ENCODE data around the gene EDN1. TPM values are rescaled to one million over a fixed set of nuclear protein-coding genes. Genes with fewer than 3 reads are reported as not detected.

EDN1 gene
- polyA plus RNA-seq, 1 donor (not counting 4 experiments of a cell fraction or from before 2014, with no cell fraction given), result 17.2 TPM

DNA sequence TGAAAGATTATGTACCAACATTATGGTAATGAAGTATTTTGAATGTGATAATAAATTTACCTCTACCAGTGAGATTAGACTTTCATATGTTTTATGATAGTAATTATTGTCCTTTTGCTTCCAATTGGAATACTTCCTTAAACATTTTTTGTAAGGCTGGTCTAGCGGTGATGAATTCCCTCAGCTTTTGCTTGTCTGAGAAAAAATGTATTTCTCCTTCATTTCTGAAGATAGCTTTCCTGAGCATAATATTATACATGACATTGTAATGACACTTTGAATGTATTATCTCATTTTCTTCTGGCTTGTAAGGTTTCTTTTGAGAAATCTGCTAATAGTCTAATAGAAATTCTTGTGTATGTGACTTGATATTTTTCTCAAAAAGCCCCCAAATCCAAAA, 18.6 kb upstream of the EDN1 start:
- Histone ChIP-seq H4K20me1 (ENCODE audit: control insufficient read depth, extremely low read depth, insufficient read depth, low read length) (no peaks in the 10 kb centered on the region), H2AFZ (ENCODE audit: control insufficient read depth, low read length) (no peak overlapping the region), H3K27me3 (ENCODE audit: control insufficient read depth, extremely low read depth, insufficient read depth, low read length) (no peaks in the 10 kb centered on the region), H3K4me1 (ENCODE audit: control insufficient read depth, extremely low read depth, insufficient read depth, low read length) (peaks cover 6% of the 10 kb centered on the region), H3K27ac (ENCODE audit: control insufficient read depth, insufficient read depth, low read length) (no peak overlapping the region), H3K9me3 (ENCODE audit: control insufficient read depth, low read depth, low read length) (no peaks in the 10 kb centered on the region), H3K9ac (ENCODE audit: control insufficient read depth, extremely low read depth, insufficient read depth, low read length) (no peak overlapping the region), H3K4me2 (ENCODE audit: control insufficient read depth, extremely low read depth, insufficient read depth, low read depth, low read length) (no peak overlapping the region), H3K36me3 (ENCODE audit: control insufficient read depth in 2 of 2, extremely low read depth in 1 of 2, insufficient read depth in 2 of 2, low read length in 2 of 2) (no peaks in the 10 kb centered on the region), H3K4me3 (ENCODE audit: control insufficient read depth in 2 of 3, extremely low read depth in 1 of 3, insufficient read depth in 2 of 3, low read depth in 1 of 3, low read length in 3 of 3) (no peak overlapping the region), H3K79me2 (ENCODE audit: control insufficient read depth, insufficient read depth, low read length) (no peaks in the 10 kb centered on the region), H3K9me1 (ENCODE audit: control insufficient read depth, extremely low read depth, insufficient read depth, low read length) (no peaks in the 10 kb centered on the region)
- DNase-seq (ENCODE audit: low read depth, low spot score) (no peak), FAIRE-seq (no peak)
- TF ChIP-seq, protein P1, sequence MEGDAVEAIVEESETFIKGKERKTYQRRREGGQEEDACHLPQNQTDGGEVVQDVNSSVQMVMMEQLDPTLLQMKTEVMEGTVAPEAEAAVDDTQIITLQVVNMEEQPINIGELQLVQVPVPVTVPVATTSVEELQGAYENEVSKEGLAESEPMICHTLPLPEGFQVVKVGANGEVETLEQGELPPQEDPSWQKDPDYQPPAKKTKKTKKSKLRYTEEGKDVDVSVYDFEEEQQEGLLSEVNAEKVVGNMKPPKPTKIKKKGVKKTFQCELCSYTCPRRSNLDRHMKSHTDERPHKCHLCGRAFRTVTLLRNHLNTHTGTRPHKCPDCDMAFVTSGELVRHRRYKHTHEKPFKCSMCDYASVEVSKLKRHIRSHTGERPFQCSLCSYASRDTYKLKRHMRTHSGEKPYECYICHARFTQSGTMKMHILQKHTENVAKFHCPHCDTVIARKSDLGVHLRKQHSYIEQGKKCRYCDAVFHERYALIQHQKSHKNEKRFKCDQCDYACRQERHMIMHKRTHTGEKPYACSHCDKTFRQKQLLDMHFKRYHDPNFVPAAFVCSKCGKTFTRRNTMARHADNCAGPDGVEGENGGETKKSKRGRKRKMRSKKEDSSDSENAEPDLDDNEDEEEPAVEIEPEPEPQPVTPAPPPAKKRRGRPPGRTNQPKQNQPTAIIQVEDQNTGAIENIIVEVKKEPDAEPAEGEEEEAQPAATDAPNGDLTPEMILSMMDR (optimal IDR thresholded peaks at IDR 0.05 in 1 of 3, IDR thresholded peaks at IDR 0.05 in 1 of 3, conservative IDR thresholded peaks at IDR 0.05 in 1 of 3; ENCODE audit: extremely low read depth in 1 of 3, insufficient read depth in 2 of 3, low read length in 3 of 3), result no peak
- TF ChIP-seq EZH2 (IDR thresholded peaks at IDR 0.05; ENCODE audit: low read length), result no peak
- dilution Hi-C loops (cut with MboI; ENCODE audit: extremely low pct_ligation_motif_present, low sequenced_read_pairs), result no loop called here

DNA sequence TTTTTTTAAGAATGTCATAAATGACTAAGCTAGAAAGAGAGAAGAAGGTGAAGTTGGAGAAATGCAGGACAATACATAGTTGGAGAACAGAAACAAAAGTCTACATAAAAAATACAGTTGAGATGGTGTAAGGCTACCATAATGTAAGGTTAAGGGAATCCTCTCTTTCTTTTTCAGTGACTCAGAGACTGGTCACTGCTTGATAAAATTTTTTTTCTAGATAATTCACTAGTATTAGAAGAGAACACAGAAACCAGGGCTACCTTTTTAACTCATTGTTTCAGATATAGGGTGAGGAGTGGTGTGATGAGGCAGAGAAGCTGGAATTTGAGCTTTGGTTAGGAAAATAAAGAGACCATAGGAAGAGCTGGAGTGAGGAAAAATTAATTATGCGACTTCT, 18.2 kb upstream of the EDN1 start:
- Histone ChIP-seq H3K9ac (ENCODE audit: control insufficient read depth, extremely low read depth, insufficient read depth, low read length) (no peak overlapping the region), H3K4me2 (ENCODE audit: control insufficient read depth, extremely low read depth, insufficient read depth, low read depth, low read length) (no peak overlapping the region), H3K79me2 (ENCODE audit: control insufficient read depth, insufficient read depth, low read length) (no peaks in the 10 kb centered on the region), H3K9me1 (ENCODE audit: control insufficient read depth, extremely low read depth, insufficient read depth, low read length) (no peaks in the 10 kb centered on the region), H3K27me3 (ENCODE audit: control insufficient read depth, extremely low read depth, insufficient read depth, low read length) (no peaks in the 10 kb centered on the region), H2AFZ (ENCODE audit: control insufficient read depth, low read length) (no peak overlapping the region), H3K9me3 (ENCODE audit: control insufficient read depth, low read depth, low read length) (no peaks in the 10 kb centered on the region), H3K36me3 (ENCODE audit: control insufficient read depth in 2 of 2, extremely low read depth in 1 of 2, insufficient read depth in 2 of 2, low read length in 2 of 2) (no peaks in the 10 kb centered on the region), H3K27ac (ENCODE audit: control insufficient read depth, insufficient read depth, low read length) (no peak overlapping the region), H3K4me1 (ENCODE audit: control insufficient read depth, extremely low read depth, insufficient read depth, low read length) (peaks cover 3% of the 10 kb centered on the region), H3K4me3 (ENCODE audit: control insufficient read depth in 2 of 3, extremely low read depth in 1 of 3, insufficient read depth in 2 of 3, low read depth in 1 of 3, low read length in 3 of 3) (no peak overlapping the region), H4K20me1 (ENCODE audit: control insufficient read depth, extremely low read depth, insufficient read depth, low read length) (no peaks in the 10 kb centered on the region)
- dilution Hi-C loops (cut with MboI; ENCODE audit: extremely low pct_ligation_motif_present, low sequenced_read_pairs), result no loop called here
- DNase-seq (ENCODE audit: low read depth, low spot score), result no peak
- TF ChIP-seq EZH2 (IDR thresholded peaks at IDR 0.05; ENCODE audit: low read length), result no peak
- TF ChIP-seq, protein P1 (optimal IDR thresholded peaks at IDR 0.05 in 1 of 3, IDR thresholded peaks at IDR 0.05 in 1 of 3, conservative IDR thresholded peaks at IDR 0.05 in 1 of 3; ENCODE audit: extremely low read depth in 1 of 3, insufficient read depth in 2 of 3, low read length in 3 of 3), result no peak
- no peak for FAIRE-seq
